ENCODE results near the gene ANKRD13C.
"Not testable (repeated sequence)": the region's sequence is repeated elsewhere in the genome, so short reads cannot be mapped to it uniquely, and the experiment has no call there.

Gene ANKRD13C

DNA sequence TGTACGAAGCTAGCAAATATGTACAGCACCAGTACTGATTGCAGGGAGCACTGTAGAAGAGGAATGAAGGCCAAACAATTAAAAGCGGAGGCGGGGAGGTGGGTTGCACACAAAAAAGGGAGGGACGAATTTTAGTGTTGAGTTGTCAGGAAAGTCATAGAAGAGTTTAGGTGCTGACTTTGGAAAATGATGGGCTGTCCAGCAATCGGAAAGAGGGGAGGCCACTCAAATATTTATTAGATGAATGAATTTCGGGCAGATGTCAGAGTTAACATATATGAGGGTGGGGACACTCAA, 537 bp upstream of the ANKRD13C start:
- no peak for TF ChIP-seq EZH2 (optimal IDR thresholded peaks at IDR 0.05; ENCODE audit: low read depth, low read length)
- TF ChIP-seq, protein P1, sequence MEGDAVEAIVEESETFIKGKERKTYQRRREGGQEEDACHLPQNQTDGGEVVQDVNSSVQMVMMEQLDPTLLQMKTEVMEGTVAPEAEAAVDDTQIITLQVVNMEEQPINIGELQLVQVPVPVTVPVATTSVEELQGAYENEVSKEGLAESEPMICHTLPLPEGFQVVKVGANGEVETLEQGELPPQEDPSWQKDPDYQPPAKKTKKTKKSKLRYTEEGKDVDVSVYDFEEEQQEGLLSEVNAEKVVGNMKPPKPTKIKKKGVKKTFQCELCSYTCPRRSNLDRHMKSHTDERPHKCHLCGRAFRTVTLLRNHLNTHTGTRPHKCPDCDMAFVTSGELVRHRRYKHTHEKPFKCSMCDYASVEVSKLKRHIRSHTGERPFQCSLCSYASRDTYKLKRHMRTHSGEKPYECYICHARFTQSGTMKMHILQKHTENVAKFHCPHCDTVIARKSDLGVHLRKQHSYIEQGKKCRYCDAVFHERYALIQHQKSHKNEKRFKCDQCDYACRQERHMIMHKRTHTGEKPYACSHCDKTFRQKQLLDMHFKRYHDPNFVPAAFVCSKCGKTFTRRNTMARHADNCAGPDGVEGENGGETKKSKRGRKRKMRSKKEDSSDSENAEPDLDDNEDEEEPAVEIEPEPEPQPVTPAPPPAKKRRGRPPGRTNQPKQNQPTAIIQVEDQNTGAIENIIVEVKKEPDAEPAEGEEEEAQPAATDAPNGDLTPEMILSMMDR (IDR thresholded peaks at IDR 0.05; ENCODE audit: low read length), result no peak
- no peak for DNase-seq
- no peaks in the 10 kb centered on the region for H3K27me3 ChIP-seq (replicated peaks; ENCODE audit: insufficient read depth, low read length)
- peaks cover 11% of the 10 kb centered on the region for H3K4me1 ChIP-seq (ENCODE audit: low read length)
- H3K9me2 ChIP-seq (replicated peaks; ENCODE audit: insufficient read depth, low read length), result no peaks in the 10 kb centered on the region
- peaks cover 7% of the 10 kb centered on the region for H3F3A ChIP-seq (ENCODE audit: insufficient read depth, low read length)
- peak overlapping the region; percentile 94 for H3K4me3 ChIP-seq (ENCODE audit: low read length)
- peak overlapping the region; percentile 99 for H3K9ac ChIP-seq (ENCODE audit: low read length)
- H4K20me1 ChIP-seq (ENCODE audit: insufficient read depth, low read length), result no peaks in the 10 kb centered on the region
- peak overlapping the region; percentile 98 for H3K27ac ChIP-seq (ENCODE audit: low read length)
- no peaks in the 10 kb centered on the region for H3K9me3 ChIP-seq (replicated peaks; ENCODE audit: insufficient read depth, low read length)
- H3K36me3 ChIP-seq (replicated peaks; ENCODE audit: insufficient read depth, low read length), result no peaks in the 10 kb centered on the region
- H2AFZ ChIP-seq (ENCODE audit: low read length), result peak overlapping the region; percentile 94
- H3K4me2 ChIP-seq (ENCODE audit: low read depth, low read length), result peak overlapping the region; percentile 82
- H3K79me2 ChIP-seq (ENCODE audit: low read length), result peaks cover 45% of the 10 kb centered on the region

DNA sequence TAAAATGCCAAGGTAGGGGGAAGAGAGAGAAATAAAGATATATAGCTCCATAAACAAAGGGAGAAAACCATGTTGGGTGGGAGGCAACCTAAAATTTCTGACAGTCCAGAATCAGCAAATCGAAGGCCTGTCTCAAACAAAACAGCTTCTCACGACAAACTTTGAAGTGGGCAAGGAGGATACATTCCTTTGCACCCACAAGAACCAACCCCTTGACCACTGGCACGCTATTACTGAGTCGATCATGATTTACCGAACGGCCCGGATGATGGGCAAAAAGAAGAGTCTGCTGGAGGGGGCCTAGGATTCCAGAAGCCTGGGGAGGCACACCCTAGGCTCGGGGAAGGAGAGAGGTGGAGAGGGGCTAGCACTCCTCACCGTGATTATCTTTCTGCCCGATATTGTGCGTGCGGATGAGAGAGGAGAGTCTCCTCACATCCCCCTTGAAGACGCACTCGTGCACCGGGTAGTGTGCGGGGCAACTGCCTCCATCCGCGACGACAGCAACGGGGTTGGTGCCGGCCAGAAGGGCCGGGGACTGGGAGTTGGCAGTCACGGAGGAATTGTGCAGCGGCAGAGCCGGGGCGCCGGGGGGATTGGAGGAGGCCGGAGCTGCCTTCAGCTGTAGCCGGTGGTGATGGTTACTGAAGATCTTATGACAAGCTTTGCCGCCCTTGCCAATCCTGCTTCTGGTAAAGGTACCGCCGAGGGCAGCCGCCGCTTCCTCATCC, 756 bp downstream of the ANKRD13C start:
- peak overlapping the region; percentile 94 for H3K4me3 ChIP-seq (ENCODE audit: low read length)
- peak overlapping the region; percentile 98 for H3K27ac ChIP-seq (ENCODE audit: low read length)
- no peaks in the 10 kb centered on the region for H3K36me3 ChIP-seq (replicated peaks; ENCODE audit: insufficient read depth, low read length)
- peaks cover 7% of the 10 kb centered on the region for H3F3A ChIP-seq (ENCODE audit: insufficient read depth, low read length)
- TF ChIP-seq EZH2 (optimal IDR thresholded peaks at IDR 0.05; ENCODE audit: low read depth, low read length) (no peak), EZH2phosphoT487 (IDR thresholded peaks at IDR 0.05; ENCODE audit: low read length) (no peak)
- TF ChIP-seq, protein P1 (IDR thresholded peaks at IDR 0.05; ENCODE audit: low read length), result no peak
- peak overlapping the region; percentile 82 for H3K4me2 ChIP-seq (ENCODE audit: low read depth, low read length)
- H3K9me2 ChIP-seq (replicated peaks; ENCODE audit: insufficient read depth, low read length), result no peaks in the 10 kb centered on the region
- DNase-seq, result peak; percentile 89
- peaks cover 8% of the 10 kb centered on the region for H3K4me1 ChIP-seq (ENCODE audit: low read length)
- H3K9ac ChIP-seq (ENCODE audit: low read length), result peak overlapping the region; percentile 99
- no peaks in the 10 kb centered on the region for H3K27me3 ChIP-seq (replicated peaks; ENCODE audit: insufficient read depth, low read length)
- peaks cover 58% of the 10 kb centered on the region for H3K79me2 ChIP-seq (ENCODE audit: low read length)
- H3K9me3 ChIP-seq (replicated peaks; ENCODE audit: insufficient read depth, low read length), result no peaks in the 10 kb centered on the region
- peak overlapping the region; percentile 94 for H2AFZ ChIP-seq (ENCODE audit: low read length)
- no peaks in the 10 kb centered on the region for H4K20me1 ChIP-seq (ENCODE audit: insufficient read depth, low read length)

- H3K4me3 ChIP-seq (ENCODE audit: low read length), result peak overlapping the region; percentile 94
- peaks cover 7% of the 10 kb centered on the region for H3F3A ChIP-seq (ENCODE audit: insufficient read depth, low read length)
- H3K9me2 ChIP-seq (replicated peaks; ENCODE audit: insufficient read depth, low read length), result no peaks in the 10 kb centered on the region
- H3K4me2 ChIP-seq (ENCODE audit: low read depth, low read length), result peak overlapping the region; percentile 82
- H3K27me3 ChIP-seq (replicated peaks; ENCODE audit: insufficient read depth, low read length), result no peaks in the 10 kb centered on the region
- H3K4me1 ChIP-seq (ENCODE audit: low read length), result peaks cover 7% of the 10 kb centered on the region; the same call in 1 of the 2 replicates
- peaks cover 65% of the 10 kb centered on the region for H3K79me2 ChIP-seq (ENCODE audit: low read length)
- peak overlapping the region; percentile 99 for H3K9ac ChIP-seq (ENCODE audit: low read length)
- H3K36me3 ChIP-seq (replicated peaks; ENCODE audit: insufficient read depth, low read length), result no peaks in the 10 kb centered on the region
- no peak overlapping the region for H2AFZ ChIP-seq (ENCODE audit: low read length)
- DNase-seq, result no peak
- H4K20me1 ChIP-seq (ENCODE audit: insufficient read depth, low read length), result no peaks in the 10 kb centered on the region
- peak overlapping the region; percentile 98; the same call in 1 of the 2 replicates for H3K27ac ChIP-seq (ENCODE audit: low read length)
- H3K9me3 ChIP-seq (replicated peaks; ENCODE audit: insufficient read depth, low read length), result no peaks in the 10 kb centered on the region
- TF ChIP-seq EZH2 (optimal IDR thresholded peaks at IDR 0.05; ENCODE audit: low read depth, low read length), result no peak
- no peak for TF ChIP-seq EZH2phosphoT487 (IDR thresholded peaks at IDR 0.05; ENCODE audit: low read length)
- TF ChIP-seq, protein P1 (IDR thresholded peaks at IDR 0.05; ENCODE audit: low read length), result no peak
Measured at GRCh38 chr1:70353044-70353443, 1.5 kb downstream of the ANKRD13C start.

GRCh38 chr1:70349799-70350198, 4.7 kb downstream of the ANKRD13C start:
- H3K9me3 ChIP-seq (replicated peaks; ENCODE audit: insufficient read depth, low read length); H2AFZ ChIP-seq (ENCODE audit: low read length); H3K4me2 ChIP-seq (ENCODE audit: low read depth, low read length); DNase-seq; H4K20me1 ChIP-seq (ENCODE audit: insufficient read depth, low read length); H3K27ac ChIP-seq (ENCODE audit: low read length); H3F3A ChIP-seq (ENCODE audit: insufficient read depth, low read length); H3K4me3 ChIP-seq (ENCODE audit: low read length); H3K9me2 ChIP-seq (replicated peaks; ENCODE audit: insufficient read depth, low read length); H3K27me3 ChIP-seq (replicated peaks; ENCODE audit: insufficient read depth, low read length); H3K36me3 ChIP-seq (replicated peaks; ENCODE audit: insufficient read depth, low read length); H3K4me1 ChIP-seq (ENCODE audit: low read length); H3K9ac ChIP-seq (ENCODE audit: low read length): not testable (repeated sequence)
- H3K79me2 ChIP-seq (ENCODE audit: low read length), result peaks cover 95% of the 10 kb centered on the region

All from MM.1S (cell line).